CD4-positive, alpha-beta T cell treated with Interleukin-10 for 1 hour (primary cell): ENCODE results near the gene AHNAK.
A peak's percentile ranks its signal among the peaks of the same experiment; 100 is the strongest.
"Not testable (repeated sequence)": the region's sequence is repeated elsewhere in the genome, so short reads cannot be mapped to it uniquely, and the experiment has no call there.

Experiments
- DNase-seq: peaks from one replicate; pipeline ENCODE4 v3.0.0-alpha.2; 2020

AHNAK gene

GRCh38 chr11:62552485-62553079 is 6.0 kb upstream of the AHNAK start:
- DNase-seq: peak; percentile 40

- not testable (repeated sequence) for DNase-seq
These were observed 3.9 kb upstream of the AHNAK start for GRCh38 chr11:62550478-62550877.

- DNase-seq: no peak
These were observed 2.1 kb upstream of the AHNAK start for GRCh38 chr11:62548545-62549335.

GRCh38 chr11:62547691-62548281 is 1.2 kb upstream of the AHNAK start:
- no peak for DNase-seq

GRCh38 chr11:62546929-62547625 is 471 bp upstream of the AHNAK start:
- DNase-seq: no peak

- peak; percentile 70 for DNase-seq
These were observed 966 bp downstream of the AHNAK start for GRCh38 chr11:62545437-62546243.

- DNase-seq: peak; percentile 63
These were observed 1.8 kb downstream of the AHNAK start for GRCh38 chr11:62544581-62545436.

- DNase-seq: peak; percentile 34
These were observed 2.7 kb downstream of the AHNAK start for GRCh38 chr11:62543680-62544444.

GRCh38 chr11:62542750-62543567 is 3.6 kb downstream of the AHNAK start:
- DNase-seq: peak; percentile 80

GRCh38 chr11:62542111-62542745 is 4.4 kb downstream of the AHNAK start:
- DNase-seq: no peak

- no peak for DNase-seq
These were observed 5.6 kb downstream of the AHNAK start for GRCh38 chr11:62540804-62541701.

GRCh38 chr11:62539238-62539925 is 7.2 kb downstream of the AHNAK start:
- no peak for DNase-seq

GRCh38 chr11:62538470-62539237 is 8.0 kb downstream of the AHNAK start:
- DNase-seq: no peak

- DNase-seq: no peak
These were observed 10.2 kb downstream of the AHNAK start for GRCh38 chr11:62536301-62536957.

GRCh38 chr11:62535802-62536201 is 10.8 kb downstream of the AHNAK start:
- DNase-seq: no peak
